GM21528 (cell line): Measurements from ENCODE around the gene ERFE.

ENCODE experiments used
- ATAC-seq: cut with Tn5 transposase; IDR thresholded peaks from one replicate; pipeline ENCODE4 v1.9.1; 2021; ENCODE audit warnings: mild to moderate bottlenecking, moderate library complexity; ENCODE audit not compliant: unreplicated experiment, low FRiP score

Gene ERFE

DNA sequence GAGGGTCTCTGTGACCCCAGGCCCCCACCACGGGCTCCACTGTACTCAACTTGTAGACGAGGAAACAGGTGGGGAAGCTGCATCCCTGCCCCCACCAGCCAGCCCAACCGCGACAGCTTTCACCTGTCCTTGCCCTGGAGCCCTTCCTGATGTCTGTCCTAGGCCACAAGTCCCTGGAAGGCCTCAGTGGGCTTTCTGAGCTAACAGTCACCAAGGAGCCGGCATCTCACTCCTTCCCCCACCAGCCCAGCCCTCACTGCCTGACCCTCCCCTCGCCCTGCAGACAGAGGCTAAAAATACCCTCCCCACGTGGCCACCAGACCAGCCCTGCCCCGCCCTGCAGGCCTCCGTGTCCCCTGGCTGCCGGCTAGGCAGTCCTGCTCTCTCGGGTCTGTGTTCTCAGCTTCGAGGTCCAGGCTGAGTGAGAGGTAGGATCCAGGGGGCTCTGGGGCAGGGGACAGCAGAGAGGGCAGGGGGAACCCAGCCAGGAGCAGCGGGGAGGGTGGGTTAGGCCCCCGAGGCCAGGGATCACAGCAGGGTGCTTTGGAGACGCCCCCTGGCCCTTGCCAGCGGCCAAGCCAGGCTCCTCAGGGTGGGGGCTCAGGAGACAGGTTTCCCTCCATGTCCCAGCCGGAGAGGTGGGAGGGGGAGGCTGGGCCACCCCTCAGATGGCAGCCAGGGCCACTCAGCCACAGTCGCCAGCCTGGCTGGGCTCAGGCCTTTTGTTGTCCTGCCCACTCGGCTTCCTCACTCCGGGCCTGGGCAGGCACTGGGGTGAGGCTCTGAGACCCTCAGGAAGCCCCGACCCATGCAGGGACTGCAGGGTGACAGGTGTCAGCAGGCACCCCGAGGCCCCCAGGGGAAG is 20.2 kb upstream of the ERFE start, which contains the start of gene KLHL30:
Gene KLHL30 (plus strand): TSS at position 338 of the 865 bp plus-strand sequence. CDS start 2,087 bp downstream, outside the sequence.
- no peak for ATAC-seq

- ATAC-seq: no peak
Measured at GRCh38 chr2:238139196-238140039, 19.4 kb upstream of the ERFE start.

- ATAC-seq: no peak
Measured at GRCh38 chr2:238140040-238140439, 18.7 kb upstream of the ERFE start.

DNA sequence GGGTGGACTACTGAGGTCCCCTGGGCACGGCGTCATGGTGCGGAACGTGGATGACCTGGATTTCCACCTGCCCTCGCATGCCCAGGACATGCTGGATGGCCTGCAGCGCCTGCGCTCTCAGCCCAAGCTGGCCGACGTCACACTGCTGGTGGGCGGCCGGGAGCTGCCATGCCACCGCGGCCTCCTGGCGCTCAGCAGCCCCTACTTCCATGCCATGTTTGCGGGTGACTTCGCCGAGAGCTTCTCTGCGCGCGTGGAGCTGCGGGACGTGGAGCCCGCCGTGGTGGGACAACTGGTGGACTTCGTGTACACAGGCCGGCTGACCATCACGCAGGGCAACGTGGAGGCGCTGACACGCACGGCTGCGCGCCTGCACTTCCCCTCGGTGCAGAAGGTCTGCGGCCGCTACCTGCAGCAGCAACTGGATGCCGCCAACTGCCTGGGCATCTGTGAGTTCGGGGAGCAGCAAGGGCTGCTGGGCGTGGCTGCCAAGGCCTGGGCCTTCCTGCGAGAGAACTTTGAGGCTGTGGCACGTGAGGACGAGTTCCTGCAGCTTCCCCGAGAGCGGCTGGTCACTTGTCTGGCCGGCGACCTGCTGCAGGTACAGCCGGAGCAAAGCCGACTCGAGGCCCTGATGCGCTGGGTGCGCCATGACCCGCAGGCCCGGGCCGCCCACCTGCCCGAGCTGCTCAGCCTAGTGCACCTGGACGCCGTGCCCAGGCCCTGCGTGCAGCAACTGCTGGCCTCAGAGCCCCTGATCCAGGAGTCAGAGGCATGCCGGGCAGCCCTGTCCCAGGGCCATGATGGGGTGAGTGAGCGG is 17.8 kb upstream of the ERFE start:
- ATAC-seq: no peak

DNA sequence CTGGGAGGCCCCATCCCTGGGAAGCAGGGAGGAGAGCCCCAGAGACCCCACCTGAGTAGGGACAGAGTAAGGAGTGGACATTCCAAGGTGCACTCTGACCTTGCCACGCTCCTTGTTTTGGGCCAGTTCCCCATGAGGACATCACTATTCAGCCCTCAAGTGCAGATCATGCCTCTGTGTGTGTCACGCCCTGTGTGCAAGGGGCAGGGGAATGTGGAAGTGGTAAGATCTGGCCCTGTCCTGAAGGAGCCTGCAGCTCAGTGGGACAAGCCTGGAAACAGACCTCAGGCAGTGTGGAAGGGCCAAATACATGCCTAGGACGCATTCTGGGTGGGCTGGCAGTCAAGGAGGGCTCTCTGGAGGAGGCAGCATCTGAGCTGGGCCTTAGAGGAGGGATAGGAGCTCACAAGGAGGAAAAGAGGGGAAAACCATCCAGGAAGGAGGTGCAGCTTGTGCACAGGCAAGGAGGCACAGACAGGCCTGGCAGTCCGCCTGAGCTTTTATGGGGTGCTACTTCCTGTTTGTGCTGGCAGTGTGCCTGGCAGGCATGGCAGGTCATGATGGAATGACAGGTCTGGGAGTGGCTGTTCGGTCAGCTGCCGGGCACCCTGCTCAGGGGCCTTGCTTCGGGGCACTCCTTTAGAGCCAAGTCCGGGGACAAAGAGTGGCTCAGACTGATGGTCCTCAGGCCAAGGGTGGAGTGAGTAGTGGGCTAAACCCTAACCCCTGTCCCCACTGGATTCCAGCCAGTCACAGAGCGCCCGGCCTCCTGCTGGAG is 17.0 kb upstream of the ERFE start:
- no peak for ATAC-seq

DNA sequence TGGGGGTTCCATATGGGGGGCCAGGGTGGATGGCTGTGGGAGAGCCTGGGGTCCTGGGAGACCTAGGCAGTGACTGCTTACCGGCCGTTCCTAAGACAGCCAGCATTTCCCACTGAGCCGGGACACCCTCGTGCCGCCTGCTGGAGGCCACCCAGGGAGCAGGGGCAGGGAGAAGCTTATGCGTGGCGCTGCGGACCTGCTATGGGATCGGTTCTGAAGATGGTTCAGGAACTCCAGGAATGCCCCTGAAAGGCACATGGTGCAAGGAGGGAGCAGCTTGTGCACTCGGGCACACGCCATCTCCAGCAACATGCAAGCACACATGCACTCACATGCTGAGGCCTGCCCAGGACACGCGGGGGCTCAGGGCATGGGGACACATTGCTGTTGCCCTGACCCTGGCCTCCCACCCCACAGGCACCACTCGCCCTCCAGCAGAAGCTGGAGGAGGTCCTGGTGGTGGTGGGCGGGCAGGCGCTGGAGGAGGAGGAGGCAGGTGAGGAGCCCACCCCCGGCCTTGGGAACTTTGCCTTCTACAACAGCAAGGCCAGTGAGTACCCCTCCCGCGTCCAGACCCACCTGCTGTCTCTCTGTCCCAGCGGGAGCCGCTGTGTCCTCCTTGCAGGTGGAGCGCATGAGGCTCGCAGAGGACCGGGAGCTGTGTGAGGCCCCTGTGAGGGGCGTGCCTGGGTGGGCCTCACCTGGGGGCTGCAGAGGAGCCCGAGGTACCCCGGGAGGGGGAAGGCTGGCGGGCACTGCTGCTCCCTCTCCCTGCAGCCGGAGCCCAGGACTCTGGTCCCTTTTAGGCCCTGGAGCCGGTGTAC is 16.2 kb upstream of the ERFE start:
- no peak for ATAC-seq

DNA sequence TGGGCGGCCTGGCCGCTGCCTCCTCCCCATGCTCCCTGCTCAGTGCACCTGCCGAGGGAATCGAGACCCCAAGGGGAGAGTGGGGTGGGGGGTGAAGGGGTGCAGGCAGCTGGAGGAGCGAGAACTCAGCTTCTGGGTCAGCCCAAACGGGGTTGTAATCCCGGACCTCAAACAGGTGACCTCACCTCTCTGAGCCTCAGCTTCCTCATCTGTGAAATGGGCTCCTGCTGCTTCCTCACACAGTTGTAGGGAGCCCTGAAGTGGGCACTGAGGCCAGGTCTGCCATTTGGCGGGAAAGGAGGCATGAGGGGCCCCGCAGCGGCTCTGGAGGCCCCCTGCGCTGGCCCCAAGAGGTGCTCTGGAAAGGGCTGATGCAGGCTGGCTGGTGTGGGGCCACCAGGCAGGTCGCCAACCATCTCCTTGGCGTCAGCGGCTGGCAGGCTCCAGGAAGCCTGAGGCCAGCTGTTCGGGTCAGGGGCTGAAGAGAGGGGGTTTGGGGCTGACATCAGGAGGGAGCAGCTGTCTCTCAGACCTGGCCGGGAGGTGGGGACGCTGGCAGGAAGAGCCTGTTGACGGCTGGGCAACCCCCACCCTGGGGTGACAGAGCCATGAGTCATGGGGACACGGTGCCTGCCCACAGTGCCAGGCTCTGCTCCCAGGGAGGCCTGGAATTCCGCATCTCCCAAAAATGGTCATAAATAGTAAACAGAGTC is 15.4 kb upstream of the ERFE start:
- ATAC-seq: no peak

GRCh38 chr2:238144262-238144661 is 14.5 kb upstream of the ERFE start:
- ATAC-seq: no peak

GRCh38 chr2:238145046-238145445 is 13.7 kb upstream of the ERFE start:
- ATAC-seq: no peak

DNA sequence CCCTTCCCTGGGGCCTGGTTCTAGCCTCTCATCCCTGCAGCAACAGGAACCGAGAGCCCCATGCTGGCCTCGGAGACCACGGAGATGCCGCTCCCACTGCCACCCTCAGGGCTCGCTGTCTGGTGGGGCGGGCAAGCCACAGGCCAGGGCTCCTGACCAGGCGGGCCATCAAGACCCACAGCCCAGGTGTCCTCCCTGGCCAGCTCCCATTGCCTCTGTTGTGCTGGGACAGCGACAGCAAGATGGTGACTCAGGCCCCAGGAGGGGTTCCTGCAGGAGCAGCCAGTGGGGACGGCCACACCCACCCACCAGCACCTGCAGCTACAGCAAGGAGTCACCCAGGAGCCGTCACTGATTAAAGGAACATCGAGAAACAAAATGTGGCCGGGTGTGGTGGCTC is 12.9 kb upstream of the ERFE start:
- ATAC-seq: no peak

- no peak for ATAC-seq
Measured at GRCh38 chr2:238146884-238147544, 11.8 kb upstream of the ERFE start.

DNA sequence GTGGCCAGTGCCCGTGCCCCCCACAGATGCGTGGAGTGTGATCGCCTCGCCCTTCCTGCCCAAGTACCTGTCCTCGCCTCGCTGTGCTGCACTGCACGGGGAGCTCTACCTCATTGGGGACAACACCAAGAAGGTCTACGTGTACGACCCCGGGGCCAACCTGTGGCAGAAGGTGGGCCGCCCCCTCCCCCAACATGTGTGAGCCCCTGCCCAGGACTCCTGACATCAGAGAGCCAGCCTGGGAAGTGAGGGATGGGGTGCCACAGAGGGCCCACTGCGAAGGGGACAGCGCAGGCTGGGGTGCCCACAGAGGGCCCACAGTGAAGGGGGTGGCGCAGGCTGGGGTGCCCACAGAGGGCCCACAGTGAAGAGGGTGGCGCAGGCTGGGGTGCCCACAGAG is 9.8 kb upstream of the ERFE start:
- ATAC-seq: no peak

DNA sequence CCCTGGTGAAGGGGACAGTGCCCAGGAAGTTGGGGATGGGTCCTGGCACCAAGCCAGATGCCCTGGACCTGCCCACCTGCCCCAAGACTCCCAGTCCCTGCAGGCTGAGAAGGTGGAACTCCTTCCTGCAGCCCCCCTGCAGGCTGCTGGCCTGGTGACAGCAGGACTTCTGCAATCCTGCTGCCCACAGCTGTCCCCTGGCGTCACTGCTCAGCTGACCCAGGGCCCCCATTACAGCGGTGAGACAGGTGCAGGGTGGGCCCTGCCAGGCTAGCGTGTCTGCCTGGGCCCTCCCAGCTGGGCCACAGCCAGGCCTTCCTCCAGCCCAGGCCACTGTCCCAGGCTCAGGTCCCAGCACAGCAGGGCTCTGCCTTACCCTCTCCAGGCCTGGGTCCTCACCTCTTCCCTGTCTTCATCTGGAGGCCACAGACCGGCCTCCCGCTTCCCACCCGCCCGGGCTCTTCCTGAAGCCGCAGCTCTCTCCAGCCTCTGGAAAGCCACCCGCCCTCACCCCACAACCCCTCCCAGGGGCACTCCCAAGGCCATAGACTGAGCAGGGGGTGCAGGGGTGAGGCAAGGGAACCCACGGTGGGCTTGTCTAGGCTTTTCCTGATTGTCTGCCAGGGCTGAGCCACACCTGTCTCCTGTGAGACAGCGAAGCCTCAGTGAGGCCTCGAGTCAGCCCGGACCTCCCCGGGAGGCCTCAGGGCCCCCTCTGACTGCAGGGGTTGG is 8.8 kb upstream of the ERFE start:
- no peak for ATAC-seq

DNA sequence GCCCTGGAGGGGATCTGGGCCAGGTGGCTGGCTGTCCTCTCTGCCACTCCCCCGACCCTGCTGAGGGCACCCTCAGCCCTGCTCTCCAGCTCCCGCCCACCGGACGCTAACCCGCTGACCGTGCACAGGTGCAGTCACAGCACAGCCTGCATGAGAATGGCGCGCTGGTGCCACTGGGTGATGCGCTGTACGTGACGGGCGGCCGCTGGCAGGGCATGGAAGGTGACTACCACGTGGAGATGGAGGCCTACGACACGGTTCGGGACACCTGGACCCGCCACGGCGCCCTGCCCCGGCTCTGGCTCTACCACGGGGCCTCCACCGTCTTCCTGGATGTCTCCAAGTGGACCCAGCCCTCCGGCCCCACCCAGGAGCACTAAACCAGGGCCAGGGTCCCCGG is 8.1 kb upstream of the ERFE start:
- ATAC-seq: no peak

DNA sequence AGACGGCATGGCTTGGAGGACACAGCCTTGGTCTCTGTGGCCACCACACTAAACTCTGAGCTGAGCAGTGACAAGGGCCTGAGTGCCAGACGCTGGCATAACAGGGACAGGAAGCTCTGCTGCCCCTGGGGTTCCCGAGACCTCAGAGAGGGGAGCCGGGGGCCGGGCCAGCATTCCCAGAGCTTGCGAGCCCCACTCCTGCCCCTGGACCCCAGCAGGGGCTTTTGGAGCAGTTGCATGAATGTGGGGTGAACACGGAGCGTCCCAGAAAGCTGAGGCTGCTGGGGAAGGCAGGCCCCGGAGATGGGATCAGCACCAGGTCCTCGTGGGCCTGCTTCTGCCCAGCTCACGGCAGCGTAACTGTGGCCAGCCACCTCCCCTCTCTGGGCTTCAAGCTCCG is 7.6 kb upstream of the ERFE start:
- ATAC-seq: no peak

GRCh38 chr2:238151628-238152235 is 7.0 kb upstream of the ERFE start:
- ATAC-seq: no peak
